ENCODE results near the gene C9orf43. TPM values are rescaled to one million over a fixed set of nuclear protein-coding genes. Genes with fewer than 3 reads are reported as not detected.

The C9orf43 gene
- total and polyA plus RNA-seq, 2 donors (not counting 3 experiments of a cell fraction or from before 2014, with no cell fraction given): 0.25 to 0.66 TPM

GRCh38 chr9:113395000-113395861 is 15.3 kb upstream of the C9orf43 start:
- Histone ChIP-seq H3K9ac (replicated peaks; ENCODE audit: extremely low read depth, insufficient read depth, low read length) (no peak overlapping the region), H3K36me3 (ENCODE audit: control insufficient read depth in 2 of 2, extremely low read depth in 1 of 2, insufficient read depth in 2 of 2, low read length in 2 of 2) (peaks cover 0 to 2% of the 10 kb centered on the region in 2 experiments), H3K4me1 (ENCODE audit: control insufficient read depth, extremely low read depth, insufficient read depth, low read length) (peaks cover 20% of the 10 kb centered on the region), H4K20me1 (replicated peaks; ENCODE audit: control insufficient read depth, extremely low read depth, insufficient read depth, low read length) (no peaks in the 10 kb centered on the region), H3K79me2 (ENCODE audit: control insufficient read depth, insufficient read depth, low read length) (no peaks in the 10 kb centered on the region), H3K4me2 (ENCODE audit: insufficient read depth, low read length) (no peak overlapping the region), H3K27me3 (ENCODE audit: control insufficient read depth in 2 of 2, insufficient read depth in 2 of 2, low read length in 2 of 2) (no peaks in the 10 kb centered on the region), H2AFZ (ENCODE audit: low read depth, low read length) (no peak overlapping the region), H3K27ac (ENCODE audit: insufficient read depth, low read depth, low read length) (no peak overlapping the region), H3K4me3 (replicated peaks in 1 of 3; ENCODE audit: insufficient read depth in 1 of 3, low read depth in 1 of 3, low read length in 3 of 3) (no peak overlapping the region), H3K9me1 (replicated peaks; ENCODE audit: control insufficient read depth, extremely low read depth, insufficient read depth, low read length) (no peaks in the 10 kb centered on the region), H3K9me3 (replicated peaks; ENCODE audit: control insufficient read depth, insufficient read depth, low read length) (no peaks in the 10 kb centered on the region)
- FAIRE-seq (no peak), DNase-seq (ENCODE audit: low read depth, low spot score) (no peak)
- POLR2A ChIA-PET: no interaction called here
- CTCF ChIA-PET: no interaction called here
- BruUV-seq (replicated peaks): no TSS peak
- intact Hi-C loops (cut with micrococcal nuclease) (no loop called here), dilution Hi-C loops (cut with MboI; ENCODE audit: extremely low pct_ligation_motif_present, low sequenced_read_pairs) (no loop called here)
- TF ChIP-seq MAX (IDR thresholded peaks at IDR 0.05; ENCODE audit: insufficient read depth, insufficient read length): no peak
- TF ChIP-seq FOS (IDR thresholded peaks at IDR 0.05; ENCODE audit: borderline replicate concordance, insufficient read depth, low read length): no peak
- no peak for TF ChIP-seq EZH2 (IDR thresholded peaks at IDR 0.05; ENCODE audit: borderline replicate concordance, low read depth, low read length, severe bottlenecking)
- no peak for TF ChIP-seq MYC (IDR thresholded peaks at IDR 0.05; ENCODE audit: low read depth, low read length)
- no peak for TF ChIP-seq GATA2 (IDR thresholded peaks at IDR 0.05; ENCODE audit: insufficient read depth, insufficient read length, low read depth, low read length)
- no peak for TF ChIP-seq CTCF (IDR thresholded peaks at IDR 0.05; ENCODE audit: extremely low read depth in 1 of 2, insufficient read depth in 1 of 2, low read depth in 1 of 2, low read length in 2 of 2)
- no peak for TF ChIP-seq POLR2AphosphoS5 (IDR thresholded peaks at IDR 0.05; ENCODE audit: insufficient read depth, low read depth, low read length)
- TF ChIP-seq POLR2A (IDR thresholded peaks at IDR 0.05; ENCODE audit: low read depth, low read length): no peak
- no peak for TF ChIP-seq JUN (IDR thresholded peaks at IDR 0.05; ENCODE audit: borderline replicate concordance, insufficient read depth, insufficient read length, low read depth)
